Loucy (cell line): ENCODE results near the gene IFT80.

ENCODE experiments used
- EZH2phosphoT487 ChIP-seq: fragments of 200-600 bp; IDR thresholded peaks from 2 replicates; pipeline ENCODE4 v1.6.1; 2018; ENCODE audit warnings: antibody characterized with exemption, mild to moderate bottlenecking, moderate library complexity, borderline replicate concordance
- TF ChIP-seq, protein P1 (sequence below): fragments of 200-600 bp; sonication (generic); conservative IDR thresholded peaks from 2 replicates; pipeline ENCODE4 v1.5.1; 2014; ENCODE audit warnings: mild to moderate bottlenecking, antibody characterized with exemption, low read length

DNA sequence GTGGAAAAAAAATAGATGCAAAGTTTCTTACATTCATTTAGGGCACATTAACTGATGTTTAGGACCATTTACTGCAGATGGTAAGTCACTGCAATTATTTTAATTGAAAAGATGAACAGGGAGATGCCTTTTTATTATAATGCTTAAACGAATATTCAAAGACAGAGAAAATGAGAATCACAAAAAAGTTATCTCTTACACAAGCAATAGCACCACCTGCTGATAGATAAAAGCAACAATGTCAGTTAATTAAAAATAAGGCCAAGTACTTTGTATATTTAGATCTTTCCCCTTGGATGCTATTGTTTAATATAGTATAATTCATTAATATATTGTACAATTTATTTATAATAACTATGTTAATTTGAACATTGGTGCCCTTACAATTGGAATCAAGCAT lies 55.9 kb downstream of the IFT80 start:
- TF ChIP-seq, protein P1, sequence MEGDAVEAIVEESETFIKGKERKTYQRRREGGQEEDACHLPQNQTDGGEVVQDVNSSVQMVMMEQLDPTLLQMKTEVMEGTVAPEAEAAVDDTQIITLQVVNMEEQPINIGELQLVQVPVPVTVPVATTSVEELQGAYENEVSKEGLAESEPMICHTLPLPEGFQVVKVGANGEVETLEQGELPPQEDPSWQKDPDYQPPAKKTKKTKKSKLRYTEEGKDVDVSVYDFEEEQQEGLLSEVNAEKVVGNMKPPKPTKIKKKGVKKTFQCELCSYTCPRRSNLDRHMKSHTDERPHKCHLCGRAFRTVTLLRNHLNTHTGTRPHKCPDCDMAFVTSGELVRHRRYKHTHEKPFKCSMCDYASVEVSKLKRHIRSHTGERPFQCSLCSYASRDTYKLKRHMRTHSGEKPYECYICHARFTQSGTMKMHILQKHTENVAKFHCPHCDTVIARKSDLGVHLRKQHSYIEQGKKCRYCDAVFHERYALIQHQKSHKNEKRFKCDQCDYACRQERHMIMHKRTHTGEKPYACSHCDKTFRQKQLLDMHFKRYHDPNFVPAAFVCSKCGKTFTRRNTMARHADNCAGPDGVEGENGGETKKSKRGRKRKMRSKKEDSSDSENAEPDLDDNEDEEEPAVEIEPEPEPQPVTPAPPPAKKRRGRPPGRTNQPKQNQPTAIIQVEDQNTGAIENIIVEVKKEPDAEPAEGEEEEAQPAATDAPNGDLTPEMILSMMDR: peak; percentile 59
- no peak for TF ChIP-seq EZH2phosphoT487
